ENCODE results near the gene FLNA.
"Not testable (repeated sequence)": the region's sequence is repeated elsewhere in the genome, so short reads cannot be mapped to it uniquely, and the experiment has no call there.

FLNA gene, protein sequence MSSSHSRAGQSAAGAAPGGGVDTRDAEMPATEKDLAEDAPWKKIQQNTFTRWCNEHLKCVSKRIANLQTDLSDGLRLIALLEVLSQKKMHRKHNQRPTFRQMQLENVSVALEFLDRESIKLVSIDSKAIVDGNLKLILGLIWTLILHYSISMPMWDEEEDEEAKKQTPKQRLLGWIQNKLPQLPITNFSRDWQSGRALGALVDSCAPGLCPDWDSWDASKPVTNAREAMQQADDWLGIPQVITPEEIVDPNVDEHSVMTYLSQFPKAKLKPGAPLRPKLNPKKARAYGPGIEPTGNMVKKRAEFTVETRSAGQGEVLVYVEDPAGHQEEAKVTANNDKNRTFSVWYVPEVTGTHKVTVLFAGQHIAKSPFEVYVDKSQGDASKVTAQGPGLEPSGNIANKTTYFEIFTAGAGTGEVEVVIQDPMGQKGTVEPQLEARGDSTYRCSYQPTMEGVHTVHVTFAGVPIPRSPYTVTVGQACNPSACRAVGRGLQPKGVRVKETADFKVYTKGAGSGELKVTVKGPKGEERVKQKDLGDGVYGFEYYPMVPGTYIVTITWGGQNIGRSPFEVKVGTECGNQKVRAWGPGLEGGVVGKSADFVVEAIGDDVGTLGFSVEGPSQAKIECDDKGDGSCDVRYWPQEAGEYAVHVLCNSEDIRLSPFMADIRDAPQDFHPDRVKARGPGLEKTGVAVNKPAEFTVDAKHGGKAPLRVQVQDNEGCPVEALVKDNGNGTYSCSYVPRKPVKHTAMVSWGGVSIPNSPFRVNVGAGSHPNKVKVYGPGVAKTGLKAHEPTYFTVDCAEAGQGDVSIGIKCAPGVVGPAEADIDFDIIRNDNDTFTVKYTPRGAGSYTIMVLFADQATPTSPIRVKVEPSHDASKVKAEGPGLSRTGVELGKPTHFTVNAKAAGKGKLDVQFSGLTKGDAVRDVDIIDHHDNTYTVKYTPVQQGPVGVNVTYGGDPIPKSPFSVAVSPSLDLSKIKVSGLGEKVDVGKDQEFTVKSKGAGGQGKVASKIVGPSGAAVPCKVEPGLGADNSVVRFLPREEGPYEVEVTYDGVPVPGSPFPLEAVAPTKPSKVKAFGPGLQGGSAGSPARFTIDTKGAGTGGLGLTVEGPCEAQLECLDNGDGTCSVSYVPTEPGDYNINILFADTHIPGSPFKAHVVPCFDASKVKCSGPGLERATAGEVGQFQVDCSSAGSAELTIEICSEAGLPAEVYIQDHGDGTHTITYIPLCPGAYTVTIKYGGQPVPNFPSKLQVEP (N-terminal part only)

DNA sequence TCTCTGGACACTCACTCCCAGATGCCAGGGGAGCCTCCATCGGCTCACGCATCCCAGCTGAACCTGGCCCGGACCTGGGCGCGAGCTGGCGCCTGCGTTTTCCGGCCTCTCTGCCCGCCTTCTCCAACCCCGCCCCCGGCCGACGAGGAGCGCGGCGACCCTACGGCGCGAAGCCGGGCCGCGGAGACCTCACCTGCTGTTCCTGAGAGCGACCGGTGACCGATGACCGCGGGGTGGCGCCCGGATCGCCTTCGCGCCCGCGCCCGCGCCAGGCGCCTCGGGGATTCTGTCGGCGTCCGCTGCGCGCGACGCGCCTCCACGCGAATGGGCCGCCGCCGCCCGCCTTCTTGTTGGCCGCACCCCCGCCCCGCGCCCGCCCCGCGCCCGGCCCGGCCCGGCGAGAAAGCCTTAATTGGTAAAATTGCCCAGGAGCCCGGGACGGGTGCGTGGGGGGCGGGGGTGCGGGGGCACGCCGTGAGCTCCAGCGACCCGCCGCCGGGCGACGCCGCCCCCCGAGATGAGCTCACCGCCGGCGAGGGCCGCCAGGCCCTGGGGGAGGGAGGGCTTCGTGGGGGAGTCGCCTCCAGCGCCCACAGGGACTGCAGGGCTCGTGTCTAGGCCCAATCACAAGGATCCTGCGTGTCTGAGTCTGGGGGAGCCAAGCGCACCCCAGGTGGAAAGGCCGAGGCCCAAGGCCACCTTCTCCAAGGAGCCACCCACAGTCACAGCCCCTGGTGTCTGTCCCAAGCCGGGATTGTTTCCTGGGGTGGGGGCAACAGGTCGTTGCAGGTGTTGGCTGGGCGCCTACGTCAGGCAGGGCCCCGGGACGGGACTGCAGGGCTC, at the start of gene FLNA:
Gene FLNA (minus strand): TSS at position 322 of the 843 bp plus-strand sequence. CDS start 3,389 bp downstream, outside the sequence.
- DNase-seq, result peak; percentile 39

DNA sequence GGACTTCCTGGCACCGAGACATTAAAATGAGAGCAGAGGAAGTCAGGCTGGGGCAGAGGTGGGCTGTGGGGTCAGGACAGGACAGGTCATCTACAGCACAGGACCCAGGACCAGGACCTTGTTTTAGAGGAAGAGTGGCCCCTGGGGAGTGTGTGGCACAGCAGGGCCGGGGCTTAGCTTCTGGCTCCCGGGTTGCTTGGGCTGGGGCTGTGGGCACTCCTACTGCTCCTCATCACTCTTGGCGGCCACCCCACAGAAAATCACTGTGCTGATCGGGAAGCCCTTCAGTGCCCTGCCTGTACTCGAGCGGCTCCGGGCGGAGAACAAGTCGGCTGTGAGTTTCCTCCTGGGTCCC, 45.9 kb upstream of the FLNA start:
- no peak for DNase-seq

GRCh38 chrX:154419688-154420401, 45.4 kb upstream of the FLNA start:
- DNase-seq, result no peak

DNA sequence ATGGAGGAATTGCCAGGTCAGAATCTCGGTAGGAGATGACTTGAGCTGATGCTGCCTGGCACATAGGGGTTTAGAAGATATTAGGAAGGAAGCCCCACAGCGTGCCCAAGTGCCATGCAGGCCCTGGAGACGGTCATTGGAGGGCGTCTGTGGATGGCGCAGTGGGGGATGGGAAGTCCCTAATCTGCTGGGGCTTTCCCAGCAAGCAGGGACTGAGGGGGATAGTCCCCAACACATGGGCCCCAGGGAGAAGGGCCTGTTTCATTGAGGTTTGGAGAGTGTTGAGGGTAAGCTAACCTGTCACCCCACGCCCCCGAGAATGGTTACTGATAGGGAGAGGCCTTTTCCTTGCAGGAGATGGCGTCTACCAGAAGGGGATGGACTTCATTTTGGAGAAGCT, 44.8 kb upstream of the FLNA start:
- no peak for DNase-seq

GRCh38 chrX:154417157-154417556, 42.7 kb upstream of the FLNA start:
- no peak for DNase-seq

- DNase-seq, result no peak
These were observed 38.7 kb upstream of the FLNA start for GRCh38 chrX:154413142-154413541.

DNA sequence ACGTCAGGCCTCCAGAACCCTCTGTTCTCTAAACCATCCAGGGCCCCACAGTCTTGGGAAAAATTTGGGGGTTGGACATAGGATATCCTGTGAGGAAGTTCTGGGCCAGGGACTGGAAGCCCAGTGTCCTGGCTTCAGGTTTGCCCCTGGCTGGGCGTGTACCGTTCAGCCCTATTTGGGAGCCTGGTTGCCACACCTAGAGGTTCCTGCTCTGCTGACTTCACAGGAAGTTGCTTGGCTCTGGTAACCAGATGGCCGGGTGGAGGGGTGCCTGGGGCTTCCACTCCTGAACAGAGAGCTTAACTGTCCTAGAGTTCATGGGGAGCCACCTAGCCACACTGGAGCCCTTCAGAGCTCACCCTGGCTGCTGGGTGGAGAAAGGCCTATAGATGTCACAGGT, 38.0 kb upstream of the FLNA start:
- no peak for DNase-seq

GRCh38 chrX:154411981-154412340, 37.5 kb upstream of the FLNA start:
- DNase-seq, result peak; percentile 49

- DNase-seq, result no peak
These were observed 34.9 kb upstream of the FLNA start, which contains the start of gene DNASE1L1 for GRCh38 chrX:154409222-154409871. DNASE1L1 (minus strand) TSS chrX:154409254; CDS start chrX:154405568, 3,686 bp downstream.

DNA sequence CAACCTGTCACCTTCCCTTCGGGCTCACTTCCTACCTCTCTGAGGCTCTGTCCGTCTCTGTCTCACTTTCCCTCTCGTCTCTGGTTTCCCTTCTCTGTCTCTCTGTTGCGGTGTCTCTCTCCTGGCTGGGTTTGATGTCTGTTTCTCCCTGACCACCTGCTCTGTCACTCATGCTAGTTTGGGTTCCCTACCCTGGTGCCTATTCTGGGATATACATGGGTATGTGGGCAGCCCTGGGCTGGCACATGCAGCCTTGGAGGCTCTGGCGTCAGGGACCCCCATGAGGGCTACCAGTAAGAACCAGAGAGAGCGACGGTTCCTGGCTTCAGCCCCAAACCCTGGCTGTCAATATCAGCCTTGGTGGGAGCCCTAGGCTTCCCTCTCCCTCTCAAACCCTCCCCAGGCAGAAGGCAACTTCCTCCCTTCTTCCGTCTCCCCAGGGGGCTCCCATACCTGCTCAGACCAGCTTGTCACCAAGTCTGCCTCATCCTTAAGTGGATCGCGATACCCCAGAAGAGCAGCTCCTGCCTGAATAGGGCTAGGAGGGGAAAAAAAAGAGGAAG, 34.3 kb upstream of the FLNA start:
- DNase-seq, result no peak

- no peak for DNase-seq
These were observed 30.3 kb upstream of the FLNA start for GRCh38 chrX:154404625-154405192.

DNA sequence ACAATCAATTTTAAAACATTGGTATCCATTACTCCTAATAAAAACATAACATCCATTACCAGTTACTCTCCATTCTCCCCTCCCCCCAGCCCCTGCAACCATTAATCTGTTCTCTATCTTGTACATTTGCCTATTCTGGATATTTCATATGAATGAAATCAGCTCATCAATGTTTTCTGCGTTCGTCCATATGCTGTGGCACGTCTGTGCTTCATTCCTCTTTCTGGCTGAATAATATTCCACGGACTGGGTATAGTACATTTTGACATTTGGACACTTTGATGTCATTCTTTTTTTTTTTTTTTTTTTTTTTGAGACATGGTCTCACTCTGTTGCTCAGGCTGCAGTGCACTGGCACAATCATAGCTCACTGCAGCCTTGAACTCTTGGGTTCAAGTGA, 29.4 kb upstream of the FLNA start:
- no peak for DNase-seq

DNA sequence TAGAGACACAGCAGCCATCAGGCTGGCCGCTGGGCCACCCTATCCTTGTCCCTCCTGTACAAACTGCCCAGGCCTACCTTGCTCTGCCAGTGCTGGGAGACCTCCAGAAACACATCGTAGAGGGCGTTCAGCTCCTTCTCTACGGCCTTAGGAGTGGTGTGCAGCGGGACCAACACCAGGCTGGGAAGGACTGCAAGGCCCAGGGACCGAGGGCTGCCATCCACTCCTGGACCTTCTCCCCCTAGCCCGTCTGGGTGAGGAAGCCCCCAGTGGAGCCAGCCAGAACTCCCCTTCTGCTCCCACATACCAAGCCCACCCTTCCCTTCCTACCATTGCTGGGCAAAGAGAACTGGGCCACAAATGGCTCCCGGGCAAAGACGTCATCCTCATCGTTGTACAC, 28.8 kb upstream of the FLNA start:
- no peak for DNase-seq

- DNase-seq, result no peak
These were observed 28.2 kb upstream of the FLNA start for GRCh38 chrX:154402622-154403127.

- DNase-seq, result no peak
These were observed 27.6 kb upstream of the FLNA start for GRCh38 chrX:154401918-154402621.

GRCh38 chrX:154401045-154401799, 26.8 kb upstream of the FLNA start:
- no peak for DNase-seq

- DNase-seq, result not testable (repeated sequence)
These were observed 26.0 kb upstream of the FLNA start for GRCh38 chrX:154400369-154400817.
